NOMO-1 treated with DMSO at 0.1 percent for 48 hours (cell line): ENCODE results near the gene CACNB3.
"Not testable (repeated sequence)": the region's sequence is repeated elsewhere in the genome, so short reads cannot be mapped to it uniquely, and the experiment has no call there.

Experiments
- DNase-seq: peaks from one replicate; lab custom pipeline; 2025; ENCODE audit not compliant: unreplicated experiment; lab: John Stamatoyannopoulos, UW

Gene CACNB3

DNA sequence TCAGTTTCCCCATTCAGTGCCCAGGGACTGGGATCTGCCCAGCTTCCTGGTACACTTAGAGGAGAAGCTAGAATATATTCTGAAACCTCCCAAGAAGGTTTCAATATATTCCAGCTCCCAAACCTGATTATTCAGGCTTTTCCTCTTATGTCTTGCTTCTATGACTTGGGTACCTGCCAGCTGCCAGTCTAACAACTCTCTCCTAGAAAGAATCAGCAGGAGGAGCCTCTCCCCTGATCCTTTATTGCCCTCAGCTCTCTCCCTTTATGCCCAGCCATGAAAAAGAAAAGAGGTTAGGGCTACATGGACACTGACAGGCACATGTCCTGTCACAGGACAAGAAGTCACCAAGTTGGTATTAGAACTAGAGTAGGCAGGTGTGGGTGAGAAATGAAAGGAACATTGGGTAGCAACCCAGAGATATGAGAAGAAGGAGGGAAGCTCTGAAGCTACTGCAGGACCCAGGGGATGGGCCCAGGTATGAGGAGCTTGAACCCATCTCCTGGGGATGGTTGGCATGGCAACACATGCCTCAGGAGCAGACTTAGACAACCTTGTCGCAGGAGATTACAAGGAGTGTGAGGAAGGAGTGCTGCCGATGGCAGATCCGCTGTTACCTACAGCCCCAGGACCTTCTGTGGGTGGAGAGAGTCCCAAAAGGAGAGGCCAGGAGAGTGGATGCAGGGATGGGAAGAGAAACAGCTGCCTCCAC, 2.0 kb upstream of the CACNB3 start:
- DNase-seq: no peak

DNA sequence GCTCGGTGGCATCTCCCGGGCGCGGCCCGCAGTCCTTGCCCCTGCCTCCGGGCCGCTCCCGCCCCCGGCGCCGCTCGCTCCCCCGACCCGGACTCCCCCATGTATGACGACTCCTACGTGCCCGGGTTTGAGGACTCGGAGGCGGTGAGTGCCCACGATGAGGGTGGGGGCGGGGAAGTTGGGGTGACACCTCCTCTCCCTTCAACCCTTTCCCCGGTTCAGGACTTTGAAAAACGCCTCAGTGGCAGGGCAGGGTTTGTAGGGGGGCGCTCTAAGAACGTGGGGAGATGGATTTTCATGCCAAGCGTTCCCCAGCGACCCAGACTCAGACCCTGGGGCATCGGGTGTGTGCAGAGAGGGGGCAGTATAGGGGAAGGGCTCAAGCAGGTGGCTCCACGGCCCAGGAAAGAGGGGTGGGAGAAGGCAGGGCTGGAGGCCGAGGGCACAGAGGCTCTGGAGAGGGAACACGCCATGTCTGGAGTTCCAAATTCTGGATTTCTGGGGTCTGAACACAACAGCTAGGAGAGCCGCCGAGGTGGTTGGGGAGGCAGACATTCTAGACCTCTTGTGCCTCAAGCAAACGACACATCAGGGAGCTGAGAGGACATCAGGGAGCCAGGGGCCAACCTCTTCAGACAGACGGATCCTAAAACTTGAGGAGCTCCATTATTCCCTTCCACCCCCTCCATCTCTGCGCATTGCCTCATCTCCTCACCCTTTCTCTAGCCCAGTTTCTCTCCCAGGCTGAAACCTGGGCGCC, 715 bp downstream of the CACNB3 start:
- DNase-seq: no peak

DNA sequence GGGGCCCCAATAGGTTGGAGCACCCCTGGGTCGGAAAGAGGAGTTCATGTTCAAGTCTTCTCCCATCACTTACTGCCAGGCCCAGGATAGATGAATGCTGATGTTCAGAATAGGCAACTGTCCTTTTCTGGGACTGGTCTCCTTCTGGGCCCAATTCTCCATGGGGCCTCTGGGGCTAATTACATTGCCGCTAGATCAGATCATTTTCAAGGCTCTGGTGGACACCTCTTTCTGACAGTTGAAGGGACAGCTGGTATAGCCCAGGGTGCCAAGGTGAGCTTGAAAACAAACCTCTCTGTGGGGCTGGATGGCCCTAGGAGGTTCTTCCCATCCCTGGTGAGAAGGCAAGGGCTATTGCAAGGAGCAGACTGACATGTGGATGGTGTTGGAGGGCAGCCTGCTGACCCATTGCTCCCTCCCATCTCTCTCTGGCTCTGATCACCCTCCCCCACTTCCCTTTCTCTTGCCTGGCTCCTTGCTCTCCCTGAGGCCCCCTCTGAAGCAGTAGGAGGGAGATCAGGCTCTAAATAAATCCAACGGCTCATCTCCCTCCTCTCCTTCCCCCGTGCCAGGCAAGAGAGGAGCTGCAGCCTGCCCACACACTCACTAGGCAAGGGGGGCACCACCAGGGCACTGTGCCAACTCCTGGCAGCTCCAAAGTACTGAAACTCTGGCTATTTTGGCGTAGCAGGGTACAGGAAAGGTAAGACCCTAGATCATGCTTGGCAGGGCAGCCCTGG, 1.9 kb downstream of the CACNB3 start:
- no peak for DNase-seq

DNA sequence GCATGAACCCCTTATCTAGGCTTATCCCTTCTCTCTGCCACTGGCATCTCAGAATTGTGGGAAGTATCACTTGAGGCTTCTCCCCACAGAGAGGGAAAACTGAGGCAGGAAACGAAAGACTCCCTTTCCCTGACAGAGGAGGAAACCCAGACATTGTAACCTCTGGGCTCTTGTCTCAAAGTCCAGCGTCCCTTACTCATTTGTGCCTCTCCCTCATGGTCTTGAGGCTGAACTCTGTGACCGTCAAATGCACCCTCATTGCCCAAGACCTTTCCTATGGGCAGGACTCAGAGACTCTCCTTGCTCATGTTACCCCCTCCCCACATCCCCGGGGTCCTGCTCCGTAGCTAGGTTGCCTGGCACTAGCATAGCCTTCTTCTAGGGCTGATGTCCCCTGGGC, 3.8 kb downstream of the CACNB3 start:
- no peak for DNase-seq

DNA sequence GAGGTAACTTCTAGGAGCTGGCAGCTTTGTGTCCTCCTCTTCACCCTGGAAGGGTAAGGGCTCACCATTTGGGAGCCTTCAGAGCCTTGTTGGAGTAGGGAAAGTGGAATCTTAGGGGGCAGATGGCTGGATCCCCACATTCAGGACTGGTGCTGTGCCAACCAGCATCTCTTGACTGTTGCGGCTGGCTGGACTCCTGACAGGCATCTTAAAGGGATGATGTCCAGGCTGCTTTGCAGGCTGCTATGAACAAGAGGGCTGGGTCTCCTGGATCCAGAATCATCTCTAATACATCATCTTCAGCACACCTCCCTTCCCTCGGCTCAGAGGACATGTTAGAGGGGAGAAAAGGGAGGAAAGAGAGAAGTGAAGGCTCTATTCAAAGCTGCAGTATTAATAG, 4.4 kb downstream of the CACNB3 start:
- DNase-seq: no peak

DNA sequence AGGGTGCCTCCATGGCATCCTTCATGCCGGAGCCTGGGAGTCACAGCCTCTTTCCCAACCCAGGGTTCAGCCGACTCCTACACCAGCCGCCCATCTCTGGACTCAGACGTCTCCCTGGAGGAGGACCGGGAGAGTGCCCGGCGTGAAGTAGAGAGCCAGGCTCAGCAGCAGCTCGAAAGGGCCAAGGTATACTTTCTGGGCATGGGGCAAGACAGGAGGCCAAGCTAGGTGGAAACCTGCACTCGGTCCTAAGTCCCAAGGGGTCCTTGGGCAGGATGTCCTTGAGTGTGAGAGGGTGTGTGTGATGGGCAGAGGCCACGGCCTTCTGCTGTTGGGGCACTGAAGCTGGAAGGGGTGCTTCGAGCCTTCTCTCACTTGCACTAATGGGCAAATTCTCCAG, 5.0 kb downstream of the CACNB3 start:
- DNase-seq: no peak

DNA sequence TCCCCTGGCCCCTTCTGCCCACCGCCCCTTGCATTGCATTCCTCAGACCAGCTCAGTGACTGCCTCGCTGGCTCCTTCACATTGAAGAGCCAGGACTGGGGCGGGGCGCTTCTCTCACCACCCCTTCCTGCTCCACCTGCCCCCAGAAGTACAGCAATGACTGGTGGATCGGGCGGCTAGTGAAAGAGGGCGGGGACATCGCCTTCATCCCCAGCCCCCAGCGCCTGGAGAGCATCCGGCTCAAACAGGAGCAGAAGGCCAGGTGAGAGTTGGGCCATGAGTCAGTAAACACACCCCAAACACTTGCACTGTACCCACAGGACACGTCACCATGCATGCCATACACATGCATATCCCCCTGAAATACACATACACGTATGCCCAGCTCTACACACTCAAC, 5.8 kb downstream of the CACNB3 start:
- DNase-seq: no peak

DNA sequence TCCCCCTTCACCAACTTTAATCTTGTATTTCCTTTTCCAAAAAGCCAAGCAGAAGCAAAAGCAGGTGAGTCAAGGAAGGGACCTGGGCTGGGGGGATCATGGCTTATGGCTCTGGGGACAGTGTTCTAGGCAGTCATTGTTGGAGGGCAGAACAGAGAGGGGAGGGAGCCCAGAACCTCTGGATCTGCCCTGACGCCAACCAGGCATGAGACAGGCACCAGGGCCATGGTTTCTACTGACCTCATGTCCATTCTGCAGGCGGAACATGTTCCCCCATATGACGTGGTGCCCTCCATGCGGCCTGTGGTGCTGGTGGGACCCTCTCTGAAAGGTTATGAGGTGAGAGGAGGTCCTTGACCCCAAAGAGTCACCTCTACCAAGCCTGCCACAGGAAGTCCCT, 6.6 kb downstream of the CACNB3 start:
- DNase-seq: no peak

DNA sequence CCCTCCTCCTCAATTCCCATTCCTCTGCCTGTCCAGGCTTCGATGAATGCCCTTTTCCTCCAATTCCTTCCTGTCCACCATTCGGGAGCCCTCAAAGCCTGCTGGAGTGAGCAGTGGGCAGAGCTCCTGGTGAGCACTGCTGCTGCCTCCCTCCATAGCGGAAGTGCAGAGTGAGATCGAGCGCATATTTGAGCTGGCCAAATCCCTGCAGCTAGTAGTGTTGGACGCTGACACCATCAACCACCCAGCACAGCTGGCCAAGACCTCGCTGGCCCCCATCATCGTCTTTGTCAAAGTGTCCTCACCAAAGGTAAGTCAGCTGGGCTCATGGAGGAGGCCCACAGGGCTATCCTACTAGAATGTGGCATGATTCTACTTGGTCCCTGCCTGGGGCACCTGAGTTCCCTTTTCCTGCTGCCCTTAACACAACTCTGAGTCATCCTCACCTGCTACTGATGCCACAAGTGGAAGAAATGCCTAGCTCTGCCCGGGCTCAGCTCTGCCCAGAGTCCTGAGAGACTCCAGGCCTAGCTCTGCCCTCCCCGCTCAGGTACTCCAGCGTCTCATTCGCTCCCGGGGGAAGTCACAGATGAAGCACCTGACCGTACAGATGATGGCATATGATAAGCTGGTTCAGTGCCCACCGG, 8.0 kb downstream of the CACNB3 start:
- DNase-seq: no peak

DNA sequence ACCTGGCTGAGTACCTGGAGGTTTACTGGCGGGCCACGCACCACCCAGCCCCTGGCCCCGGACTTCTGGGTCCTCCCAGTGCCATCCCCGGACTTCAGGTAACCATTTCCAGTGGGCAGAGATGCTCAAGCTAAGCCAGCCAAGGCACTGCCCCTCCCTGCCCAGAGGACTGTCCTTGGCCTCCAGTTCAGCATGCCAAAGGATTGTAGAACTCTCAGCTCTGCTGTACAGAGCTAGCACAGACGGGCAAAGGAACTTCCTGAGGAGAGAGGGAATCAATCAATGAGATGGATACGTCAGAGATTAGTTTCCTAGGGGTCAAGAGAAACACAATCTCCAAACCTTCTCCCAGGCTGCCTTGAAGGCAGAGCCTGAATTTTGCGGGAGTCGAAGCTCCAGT, 8.7 kb downstream of the CACNB3 start:
- DNase-seq: no peak

DNA sequence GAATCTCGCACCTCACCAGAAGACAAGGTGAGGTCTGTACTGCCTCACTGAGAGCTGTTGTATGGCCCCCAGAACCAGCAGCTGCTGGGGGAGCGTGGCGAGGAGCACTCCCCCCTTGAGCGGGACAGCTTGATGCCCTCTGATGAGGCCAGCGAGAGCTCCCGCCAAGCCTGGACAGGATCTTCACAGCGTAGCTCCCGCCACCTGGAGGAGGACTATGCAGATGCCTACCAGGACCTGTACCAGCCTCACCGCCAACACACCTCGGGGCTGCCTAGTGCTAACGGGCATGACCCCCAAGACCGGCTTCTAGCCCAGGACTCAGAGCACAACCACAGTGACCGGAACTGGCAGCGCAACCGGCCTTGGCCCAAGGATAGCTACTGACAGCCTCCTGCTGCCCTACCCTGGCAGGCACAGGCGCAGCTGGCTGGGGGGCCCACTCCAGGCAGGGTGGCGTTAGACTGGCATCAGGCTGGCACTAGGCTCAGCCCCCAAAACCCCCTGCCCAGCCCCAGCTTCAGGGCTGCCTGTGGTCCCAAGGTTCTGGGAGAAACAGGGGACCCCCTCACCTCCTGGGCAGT, 9.3 kb downstream of the CACNB3 start:
- DNase-seq: no peak

DNA sequence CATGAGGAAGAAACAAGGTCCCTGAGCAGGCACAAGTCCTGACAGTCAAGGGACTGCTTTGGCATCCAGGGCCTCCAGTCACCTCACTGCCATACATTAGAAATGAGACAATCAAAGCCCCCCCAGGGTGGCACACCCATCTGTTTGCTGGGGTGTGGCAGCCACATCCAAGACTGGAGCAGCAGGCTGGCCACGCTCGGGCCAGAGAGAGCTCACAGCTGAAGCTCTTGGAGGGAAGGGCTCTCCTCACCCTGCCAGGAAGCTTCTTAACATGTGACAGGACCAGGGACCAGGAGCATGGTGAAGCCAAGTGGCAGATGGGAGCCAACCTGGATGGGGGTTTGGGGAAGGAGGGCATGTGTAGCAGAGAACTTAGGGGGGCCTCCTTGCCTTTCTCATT, 10.0 kb downstream of the CACNB3 start:
- no peak for DNase-seq

DNA sequence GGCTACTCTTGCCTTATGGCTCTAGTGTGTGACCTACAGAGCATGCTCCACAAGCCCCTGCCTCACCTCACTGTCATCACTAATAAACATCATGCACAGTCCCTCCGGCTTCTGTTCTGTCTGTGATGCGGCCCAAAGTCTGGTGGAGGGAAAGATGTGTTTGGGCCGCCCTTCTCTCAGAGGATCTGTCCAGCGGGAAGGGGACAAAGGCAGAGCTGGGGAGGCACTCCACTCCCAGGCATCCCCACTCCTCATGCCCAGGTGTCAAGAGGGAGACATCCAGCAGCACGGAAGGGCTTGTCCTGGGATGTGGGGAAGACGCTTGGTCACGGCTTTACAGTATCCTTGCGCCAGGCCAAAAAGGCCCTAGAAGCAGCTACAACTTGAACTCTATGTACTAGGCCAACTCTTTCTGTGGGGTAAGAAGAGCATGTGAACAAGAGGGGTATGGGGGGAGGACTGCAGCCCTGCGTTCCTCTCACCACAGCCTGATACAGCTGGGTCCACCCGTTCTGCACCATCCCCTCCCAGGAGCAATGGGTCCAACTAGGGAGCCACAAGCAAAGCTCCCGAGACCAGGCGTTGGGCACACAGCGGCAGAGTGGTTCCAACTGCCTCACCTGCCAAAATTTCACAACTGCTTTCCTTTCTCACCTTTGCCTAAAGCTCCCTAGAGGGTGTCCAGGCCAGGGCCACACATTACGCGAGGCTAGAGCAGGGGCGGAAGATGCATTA, 10.7 kb downstream of the CACNB3 start:
- no peak for DNase-seq

DNA sequence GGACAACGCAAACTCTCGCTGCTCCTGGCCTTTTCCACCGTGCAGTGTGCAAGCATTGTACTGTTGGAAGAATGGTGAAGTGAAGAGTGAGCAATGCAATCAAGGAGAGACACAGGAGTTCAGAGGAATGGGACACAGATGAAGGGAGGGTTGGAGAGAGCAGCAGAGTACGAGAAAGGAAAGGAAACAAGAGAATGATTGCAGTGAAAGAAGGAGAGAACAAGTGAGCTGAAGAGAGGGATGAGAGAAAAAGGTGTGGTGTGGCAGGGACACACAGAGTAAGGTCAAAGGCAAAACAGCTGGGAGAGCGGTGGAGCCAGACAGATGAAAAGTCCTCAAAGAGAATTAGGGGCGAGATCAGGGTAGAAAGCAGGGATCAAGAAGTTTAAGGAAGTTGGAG, 13.0 kb downstream of the CACNB3 start:
- DNase-seq: no peak

DNA sequence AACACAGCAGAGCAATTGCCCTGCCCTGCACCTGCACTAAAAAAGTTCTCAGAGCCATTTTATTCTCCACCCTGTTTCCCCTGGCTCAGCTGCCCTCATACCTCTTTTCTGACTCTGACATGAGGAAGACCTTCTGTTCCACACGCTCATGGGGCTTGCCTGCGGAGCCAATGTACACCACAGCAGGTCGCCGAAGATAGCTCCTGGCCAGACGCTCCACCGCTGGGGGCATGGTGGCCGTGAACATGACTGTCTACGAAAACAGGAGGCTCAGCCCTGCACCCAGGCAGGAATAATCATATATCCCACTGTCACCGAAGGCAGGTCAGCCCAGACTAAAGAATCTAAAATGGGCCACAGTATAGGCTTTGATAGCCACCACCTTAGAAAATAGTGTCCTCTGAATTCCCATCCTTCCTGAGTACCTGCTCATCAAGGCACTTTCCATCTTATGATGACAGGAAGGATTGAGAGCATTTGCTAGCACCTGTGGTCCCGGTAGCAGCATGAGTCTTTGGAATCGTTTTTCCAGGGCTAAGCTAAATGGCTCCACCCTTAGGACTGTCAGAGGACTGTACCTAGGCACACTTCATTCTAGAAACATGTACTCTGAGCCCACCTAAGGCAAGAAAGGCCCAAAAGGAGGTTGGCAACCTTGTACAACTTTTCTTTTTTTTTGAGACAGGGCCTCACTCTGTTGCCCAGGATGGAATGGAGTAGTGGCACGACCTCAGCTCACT, 14.2 kb downstream of the CACNB3 start:
- DNase-seq: no peak

DNA sequence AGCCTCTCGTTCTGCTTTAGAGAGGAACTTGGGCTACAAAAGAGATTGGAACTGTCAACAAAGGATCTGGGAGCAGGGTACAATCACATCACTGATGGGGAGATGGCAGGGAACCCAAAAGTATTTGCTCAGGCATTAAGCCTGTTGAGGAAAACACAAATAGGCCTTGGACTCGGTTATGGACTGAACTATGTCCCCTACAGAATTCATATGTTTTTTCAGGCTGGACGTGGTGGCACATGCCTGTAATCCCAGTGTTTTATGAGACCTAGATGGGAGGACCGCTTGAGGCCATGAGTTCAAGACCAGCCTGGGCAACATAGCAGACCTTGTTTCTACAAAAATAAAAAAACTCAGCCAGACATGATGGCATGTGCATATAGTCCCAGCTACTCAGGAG, 19.8 kb downstream of the CACNB3 start:
- DNase-seq: no peak

DNA sequence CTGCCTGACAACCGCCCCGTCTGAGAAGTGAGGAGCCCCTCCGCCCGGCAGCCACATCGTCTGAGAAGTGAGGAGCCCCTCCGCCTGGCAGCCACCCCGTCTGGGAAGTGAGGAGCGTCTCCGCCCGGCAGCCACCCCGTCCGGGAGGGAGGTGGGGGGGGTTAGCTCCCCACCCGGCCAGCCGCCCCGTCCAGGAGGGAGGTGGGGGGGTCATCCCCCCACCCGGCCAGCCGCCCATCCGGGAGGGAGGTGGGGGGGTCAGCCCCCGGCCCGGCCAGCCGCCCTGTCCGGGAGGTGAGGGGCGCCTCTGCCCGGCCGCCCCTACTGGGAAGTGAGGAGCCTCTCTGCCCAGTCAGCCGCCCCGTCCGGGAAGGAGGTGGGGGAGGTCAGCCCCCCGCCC, 23.7 kb downstream of the CACNB3 start:
- DNase-seq: not testable (repeated sequence)

DNA sequence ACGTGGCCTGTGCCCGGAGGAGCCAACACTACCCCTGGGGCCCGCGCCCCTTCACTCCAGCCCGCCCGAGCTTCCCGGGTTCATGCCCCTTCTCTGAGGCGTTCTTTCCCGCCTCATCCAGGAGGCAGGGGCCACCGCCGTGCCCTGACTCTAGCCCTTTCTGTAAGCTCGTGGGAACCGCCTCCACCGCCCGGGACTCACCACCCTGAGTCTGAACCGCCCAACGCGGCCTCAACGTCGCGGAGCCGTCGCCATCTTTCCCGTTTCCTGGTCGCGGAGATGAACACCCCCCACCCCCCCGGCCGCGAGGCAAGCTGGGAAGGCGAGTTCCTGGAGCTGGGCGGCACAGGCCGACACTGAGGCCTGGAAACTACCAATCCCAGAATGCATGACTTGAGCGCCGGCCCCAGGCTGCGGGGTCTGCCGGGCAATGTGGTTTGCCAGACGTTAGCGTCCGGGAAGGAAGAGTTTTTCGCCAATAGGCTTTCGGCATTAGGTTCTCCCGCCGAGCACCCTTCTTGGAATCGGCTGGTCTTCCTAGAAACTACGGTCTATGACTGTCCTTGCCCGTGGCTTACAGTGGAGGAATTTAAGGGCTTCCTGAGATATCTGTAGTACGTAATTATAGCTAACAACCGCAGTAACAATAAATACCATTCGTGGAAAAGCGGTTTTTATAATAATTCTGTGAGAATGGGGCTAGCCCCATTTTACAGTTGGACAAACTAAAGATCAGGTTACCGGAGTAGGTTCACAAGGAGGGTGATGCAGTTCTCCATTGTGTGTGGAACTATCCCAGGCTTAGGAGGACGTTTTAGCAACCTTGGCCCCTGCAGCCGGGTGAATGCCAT, 33.8 kb downstream of the CACNB3 start, which contains the start of gene DDX23:
TSS of gene DDX23 (minus strand) at position 281 of the 851 bp plus-strand sequence. CDS start 6,381 bp downstream, outside the sequence.
- DNase-seq: peak; percentile 97
